Measurements from ENCODE around the gene RAB30.

- no peak for TF ChIP-seq CTCF (IDR thresholded peaks at IDR 0.05)
- TF ChIP-seq EZH2phosphoT487 (IDR thresholded peaks at IDR 0.05) = no peak
Observed at GRCh38 chr11:83119216-83119615, 47.5 kb upstream of the RAB30 start.

All from neural progenitor cell (in vitro differentiated cells).